Iris pigment epithelial cell (primary cell): Measurements from ENCODE around the gene RBM17.
"Not testable (repeated sequence)": the region's sequence is repeated elsewhere in the genome, so short reads cannot be mapped to it uniquely, and the experiment has no call there.

Experiments
- DNase-seq: peaks from one replicate; pipeline ENCODE4 v3.0.0-alpha.2; 2011; ENCODE audit warnings: low read depth

The RBM17 gene

GRCh38 chr10:6161921-6162320, 73.1 kb downstream of the RBM17 start:
- DNase-seq: peak; percentile 20

- DNase-seq: peak; percentile 45
Observed at GRCh38 chr10:6162589-6163356, 73.9 kb downstream of the RBM17 start.

- DNase-seq: peak; percentile 89
Observed at GRCh38 chr10:6163364-6164270, 74.8 kb downstream of the RBM17 start.

- DNase-seq: peak; percentile 35
Observed at GRCh38 chr10:6164271-6165095, 75.6 kb downstream of the RBM17 start.

GRCh38 chr10:6165221-6165725, 76.4 kb downstream of the RBM17 start:
- no peak for DNase-seq

- DNase-seq: not testable (repeated sequence)
Observed at GRCh38 chr10:6165933-6166332, 77.1 kb downstream of the RBM17 start.
